ENCODE data around the gene DMC1. TPM values are rescaled to one million over a fixed set of nuclear protein-coding genes. Genes with fewer than 3 reads are reported as not detected.
A peak's percentile ranks its signal among the peaks of the same experiment; 100 is the strongest.

Gene DMC1
- total and polyA plus RNA-seq, 2 of the 13 experiments (the other 11 are each of a cell fraction or from before 2014, with no cell fraction given) = 0.82 TPM; not detected in 1

- no peak for TF ChIP-seq SIN3B (IDR thresholded peaks at IDR 0.05; ENCODE audit: low read length)
- TF ChIP-seq MXD4 (CRISPR knock-in tag; IDR thresholded peaks at IDR 0.05) = peak; percentile 40; the same call in 1 of the 2 replicates
- no peak for TF ChIP-seq RORA (CRISPR knock-in tag; IDR thresholded peaks at IDR 0.05)
- TF ChIP-seq PHF8 (CRISPR knock-in tag; IDR thresholded peaks at IDR 0.05) = peak; percentile 95
- no peak for TF ChIP-seq HMGA1 (CRISPR knock-in tag; conservative IDR thresholded peaks at IDR 0.05)
- TF ChIP-seq PCBP1 (IDR thresholded peaks at IDR 0.05; ENCODE audit: borderline replicate concordance, low read depth, low read length) = no peak
- TF ChIP-seq PRDM4 (CRISPR knock-in tag; IDR thresholded peaks at IDR 0.05; ENCODE audit: borderline replicate concordance) = no peak
- no peak for TF ChIP-seq NR2F1 (CRISPR knock-in tag; IDR thresholded peaks at IDR 0.05)
- TF ChIP-seq RAD51 (IDR thresholded peaks at IDR 0.05; ENCODE audit: borderline replicate concordance) = no peak
- TF ChIP-seq SRF (IDR thresholded peaks at IDR 0.05; ENCODE audit: low read depth, low read length) = no peak
- TF ChIP-seq ZNF572 (CRISPR knock-in tag; IDR thresholded peaks at IDR 0.05) = no peak; the same call in 1 of the 2 replicates
- no peak for TF ChIP-seq MLXIP (CRISPR knock-in tag; IDR thresholded peaks at IDR 0.05; ENCODE audit: borderline replicate concordance)
- TF ChIP-seq SP1 (IDR thresholded peaks at IDR 0.05) = no peak
- no peak; the same call in 1 of the 2 replicates for TF ChIP-seq SP1 (CRISPR knock-in tag; IDR thresholded peaks at IDR 0.05)
- TF ChIP-seq ZNF839 (CRISPR knock-in tag; IDR thresholded peaks at IDR 0.05; ENCODE audit: borderline replicate concordance) = no peak
- peak; percentile 73; the same call in 1 of the 2 replicates for TF ChIP-seq ZBTB4 (CRISPR knock-in tag; IDR thresholded peaks at IDR 0.05; ENCODE audit: borderline replicate concordance)
- 0 out of 2 replicates have a peak, but pooled peaks have one; percentile 10 for TF ChIP-seq MAF1 (CRISPR knock-in tag; IDR thresholded peaks at IDR 0.05; ENCODE audit: borderline replicate concordance)
- TF ChIP-seq ZBTB1 (CRISPR knock-in tag; IDR thresholded peaks at IDR 0.05; ENCODE audit: borderline replicate concordance) = no peak
- TF ChIP-seq KLF15 (CRISPR knock-in tag; IDR thresholded peaks at IDR 0.05; ENCODE audit: borderline replicate concordance) = no peak
- no peak for TF ChIP-seq ZMAT3 (CRISPR knock-in tag; conservative IDR thresholded peaks at IDR 0.05)
- TF ChIP-seq KAT7 (CRISPR knock-in tag; IDR thresholded peaks at IDR 0.05; ENCODE audit: borderline replicate concordance) = no peak
Measured at GRCh38 chr22:38506118-38506962, 63.6 kb downstream of the DMC1 start, which contains the start of gene DDX17 (continued).
